Measurements from ENCODE around the gene VAV2.

The VAV2 gene

DNA sequence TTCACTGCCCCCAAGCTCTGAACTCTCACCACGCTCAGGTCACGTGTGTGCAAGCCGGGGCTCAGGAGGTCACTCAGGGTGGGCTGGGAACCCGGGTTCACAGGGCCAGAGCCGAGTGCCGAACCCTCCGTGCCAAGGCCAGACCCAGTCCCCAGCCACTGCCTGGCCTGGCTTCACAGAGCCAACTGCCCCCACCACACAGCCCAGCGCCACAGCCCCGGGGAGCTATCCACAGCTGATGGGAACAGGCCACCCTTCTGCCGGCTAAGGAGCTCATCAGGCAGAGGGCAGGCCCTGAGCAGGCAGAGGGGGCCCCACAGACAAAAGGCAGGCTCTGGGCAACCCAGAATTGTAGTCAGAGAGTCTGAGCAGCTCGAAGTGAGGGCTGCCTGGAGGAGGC is 117.0 kb downstream of the VAV2 start:
- DNase-seq (ENCODE audit: low read depth, low spot score), result no peak
- no peak overlapping the region for H3K4me3 ChIP-seq (ENCODE audit: low read length)

DNA sequence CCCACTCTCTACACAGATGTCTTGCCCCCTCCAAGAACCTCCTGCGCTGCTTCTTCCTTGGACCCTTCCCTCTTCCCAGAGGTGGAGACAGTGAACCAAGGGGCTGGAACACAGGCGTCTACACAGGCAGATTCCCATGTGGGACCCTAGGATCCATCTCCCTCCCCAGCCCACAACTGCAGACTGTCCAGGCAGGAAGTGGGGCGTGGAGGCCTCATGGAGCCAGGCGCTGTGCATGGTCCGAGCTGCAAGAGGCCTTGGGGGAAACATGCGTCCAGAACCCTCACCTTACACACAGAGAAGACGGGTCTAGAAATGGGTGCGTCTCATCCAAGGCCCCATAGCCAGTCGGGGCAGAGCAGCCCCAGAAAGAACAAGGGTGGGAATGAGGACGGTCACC is 117.5 kb downstream of the VAV2 start:
- H3K4me3 ChIP-seq (ENCODE audit: low read length), result no peak overlapping the region
- no peak for DNase-seq (ENCODE audit: low read depth, low spot score)

DNA sequence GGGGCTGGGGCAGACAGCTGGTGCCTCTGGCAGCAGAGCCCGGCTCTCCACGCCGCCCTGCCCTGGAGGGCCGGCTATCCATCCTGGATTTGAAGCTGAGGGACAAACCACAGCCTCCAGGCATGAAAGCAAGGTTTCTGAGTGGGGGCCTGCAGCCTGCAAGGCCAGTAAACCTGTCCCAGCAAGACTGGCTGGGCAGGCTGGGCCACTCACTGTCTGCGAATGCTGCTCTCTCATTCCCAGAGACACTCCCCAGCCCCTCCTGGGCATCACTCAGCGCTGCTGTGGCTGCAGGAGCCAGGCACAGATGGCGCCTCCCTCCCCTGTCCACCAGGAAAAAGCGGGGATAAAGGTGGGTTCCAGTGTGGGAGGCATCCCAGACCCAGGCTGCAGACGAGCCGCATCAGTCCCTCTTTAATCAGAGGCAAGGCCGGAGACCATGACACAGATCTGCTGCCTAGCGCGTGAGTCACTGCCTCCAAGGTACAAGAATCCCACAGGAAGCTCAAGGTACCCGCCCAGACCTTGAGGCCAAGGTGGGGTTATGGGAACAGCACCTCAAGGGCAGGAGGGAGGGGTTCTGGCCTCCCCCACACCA is 118.0 kb downstream of the VAV2 start:
- no peak overlapping the region for H3K4me3 ChIP-seq (ENCODE audit: low read length)
- no peak for DNase-seq (ENCODE audit: low read depth, low spot score)

GRCh38 chr9:133873461-133873891 is 118.6 kb downstream of the VAV2 start:
- no peak overlapping the region for H3K4me3 ChIP-seq (ENCODE audit: low read length)
- DNase-seq (ENCODE audit: low read depth, low spot score), result no peak

GRCh38 chr9:133873009-133873408 is 119.1 kb downstream of the VAV2 start:
- H3K4me3 ChIP-seq (ENCODE audit: low read length), result no peak overlapping the region

GRCh38 chr9:133870598-133871595 is 121.2 kb downstream of the VAV2 start:
- no peak overlapping the region for H3K4me3 ChIP-seq (ENCODE audit: low read length)
- DNase-seq (ENCODE audit: low read depth, low spot score), result no peak

More at GRCh38 chr9:133873009-133873408, 119.1 kb downstream of the VAV2 start:
- no peak for DNase-seq (ENCODE audit: low read depth, low spot score)

DNA sequence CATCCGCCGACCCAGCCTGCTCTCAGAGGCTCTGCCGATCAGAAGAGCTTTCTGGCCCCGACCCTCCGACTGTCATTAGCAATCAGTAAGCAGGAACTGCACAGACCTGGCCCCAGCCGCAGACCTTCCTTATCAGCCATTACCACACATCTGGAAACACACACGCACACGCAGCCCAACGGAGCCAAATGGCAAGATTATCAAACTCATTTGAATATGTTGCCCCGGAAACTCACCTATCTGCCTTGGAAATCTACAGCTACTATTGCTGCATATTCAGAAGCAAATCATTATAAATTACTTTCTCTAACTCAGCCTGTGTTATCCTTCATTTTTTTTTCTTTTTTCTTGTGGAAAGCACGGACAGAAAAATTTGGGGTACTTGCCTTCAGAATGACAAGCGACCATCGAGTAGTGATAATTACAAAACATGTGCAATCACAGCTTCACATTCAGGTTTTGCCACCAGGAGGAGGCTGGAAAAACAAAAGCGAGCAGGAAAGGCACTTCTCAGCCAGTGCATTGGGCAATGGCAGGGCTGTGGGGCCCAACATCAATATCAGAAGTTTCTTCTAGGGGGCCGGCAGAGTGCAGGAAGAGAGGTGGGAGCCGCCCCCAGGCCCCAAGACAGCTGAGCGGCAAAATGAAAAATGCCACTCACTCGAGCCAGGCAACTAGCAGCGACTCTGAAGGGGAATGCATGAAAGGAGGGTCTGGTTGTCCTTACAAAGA is 122.3 kb downstream of the VAV2 start:
- peak; percentile 91 for DNase-seq (ENCODE audit: low read depth, low spot score)
- H3K4me3 ChIP-seq (ENCODE audit: low read length), result peak overlapping the region; percentile 20

DNA sequence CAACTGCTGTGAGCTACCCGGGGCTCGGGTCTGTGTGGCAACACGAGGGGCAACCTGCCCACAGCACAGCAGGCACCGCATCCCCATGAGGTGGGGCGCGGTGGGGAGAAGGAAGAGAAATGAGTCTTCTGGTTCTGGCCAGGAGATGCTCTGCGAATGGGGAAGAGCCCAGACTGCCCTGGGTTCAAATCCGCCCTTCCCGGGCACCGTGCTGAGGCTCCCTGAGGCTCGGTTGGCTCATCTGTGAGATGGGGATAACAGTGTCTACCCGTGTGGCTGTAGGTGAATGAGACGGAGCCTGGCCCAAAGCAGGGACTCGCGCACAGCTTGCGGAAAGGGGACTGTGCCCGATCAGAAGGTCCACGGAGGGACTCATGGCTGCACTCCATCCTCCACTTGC is 123.9 kb downstream of the VAV2 start:
- H3K4me3 ChIP-seq (ENCODE audit: low read length), result no peak overlapping the region
- no peak for DNase-seq (ENCODE audit: low read depth, low spot score)

- no peak overlapping the region for H3K4me3 ChIP-seq (ENCODE audit: low read length)
- DNase-seq (ENCODE audit: low read depth, low spot score), result no peak
Observed at GRCh38 chr9:133866946-133867345, 125.2 kb downstream of the VAV2 start.

DNA sequence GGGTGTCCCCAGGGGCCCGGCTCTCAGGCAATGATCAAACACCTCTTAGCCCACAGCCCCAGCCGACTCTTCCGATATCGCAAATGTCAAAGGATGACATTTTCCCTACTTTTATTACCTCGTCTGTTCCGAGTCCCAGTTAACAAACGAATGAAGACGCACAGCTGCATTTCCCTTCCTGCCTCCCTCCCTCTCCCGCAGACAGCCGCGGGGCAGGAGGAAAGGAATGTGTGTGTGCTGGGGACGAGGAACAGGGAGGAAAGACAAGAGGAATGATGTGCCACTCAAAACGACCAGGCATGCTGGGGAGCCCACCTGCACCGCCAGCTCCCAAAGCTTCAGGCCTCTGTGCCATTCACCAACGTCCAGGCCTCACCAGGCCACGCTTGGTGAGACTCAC is 128.1 kb downstream of the VAV2 start:
- no peak for DNase-seq (ENCODE audit: low read depth, low spot score)
- H3K4me3 ChIP-seq (ENCODE audit: low read length), result no peak overlapping the region

DNA sequence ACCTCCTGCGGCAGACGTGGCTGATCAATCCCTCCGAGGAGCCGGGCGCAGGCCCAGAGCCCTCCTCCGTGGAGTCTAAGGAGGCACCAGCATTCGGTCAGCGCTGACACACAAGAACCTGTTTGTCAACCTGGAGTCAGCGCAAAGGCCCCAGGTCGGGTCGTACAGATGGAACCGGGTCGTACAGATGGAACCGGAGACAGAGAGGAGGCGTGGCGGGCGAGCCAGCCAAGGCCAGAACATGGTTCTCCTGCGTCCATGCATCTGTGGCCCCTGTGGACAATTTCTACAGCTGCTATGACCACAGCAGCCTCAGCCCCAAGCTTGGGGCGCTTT is 128.9 kb downstream of the VAV2 start:
- H3K4me3 ChIP-seq (ENCODE audit: low read length), result no peak overlapping the region
- no peak for DNase-seq (ENCODE audit: low read depth, low spot score)

DNA sequence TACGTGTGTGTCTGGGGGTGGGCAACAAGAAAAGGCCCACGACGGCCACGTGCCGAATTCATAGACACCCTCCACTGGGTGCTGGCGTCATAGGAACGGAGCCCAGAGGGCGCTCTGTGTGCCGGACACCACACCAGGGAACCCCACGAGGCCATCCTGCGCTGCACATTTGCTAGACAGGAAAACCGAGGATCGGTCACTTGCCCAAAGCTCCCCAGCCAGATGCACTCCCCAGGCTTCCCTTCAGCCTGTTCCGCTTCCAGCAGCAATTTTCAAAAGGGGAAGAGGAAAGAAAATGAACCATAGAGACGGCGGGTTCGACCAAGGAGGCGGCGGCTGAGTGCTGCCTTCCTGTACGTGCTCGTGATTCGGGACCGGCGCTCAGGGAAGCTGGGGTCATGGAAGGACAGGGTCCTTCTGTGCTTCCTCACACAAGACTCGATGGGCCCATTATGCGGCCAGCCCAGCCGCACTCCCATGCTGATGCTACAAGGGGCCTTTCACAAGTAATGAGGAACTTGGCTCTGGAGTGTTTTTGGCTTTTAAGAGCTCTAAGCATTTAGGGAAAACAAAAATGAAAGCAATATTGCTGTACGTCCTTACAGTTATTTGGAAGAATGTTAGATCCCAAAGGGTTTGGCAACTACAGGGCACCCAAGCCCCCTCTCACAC is 129.4 kb downstream of the VAV2 start:
- no peak for DNase-seq (ENCODE audit: low read depth, low spot score)
- H3K4me3 ChIP-seq (ENCODE audit: low read length), result no peak overlapping the region

DNA sequence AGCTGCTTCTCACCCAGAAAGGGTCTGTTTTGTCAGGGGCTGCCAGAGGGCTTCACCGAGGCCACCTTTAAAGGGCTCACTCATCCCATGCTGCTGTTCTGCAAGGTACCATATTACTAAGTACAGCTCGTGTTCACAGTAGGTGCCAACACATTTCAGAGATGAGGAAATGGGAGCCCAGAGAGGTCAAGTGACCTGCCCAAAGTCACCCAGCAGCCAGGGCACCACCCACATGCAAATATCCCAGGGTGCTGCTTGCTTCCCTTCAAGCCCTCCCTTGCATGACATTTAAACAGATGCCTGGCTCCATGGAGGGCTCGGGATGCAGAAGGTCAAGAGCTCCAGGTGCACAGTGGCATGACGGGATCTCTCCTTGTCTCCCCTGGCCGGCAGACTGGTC is 130.4 kb downstream of the VAV2 start:
- no peak for DNase-seq (ENCODE audit: low read depth, low spot score)
- H3K4me3 ChIP-seq (ENCODE audit: low read length), result peak overlapping the region; percentile 20; the same call in 1 of the 2 replicates

DNA sequence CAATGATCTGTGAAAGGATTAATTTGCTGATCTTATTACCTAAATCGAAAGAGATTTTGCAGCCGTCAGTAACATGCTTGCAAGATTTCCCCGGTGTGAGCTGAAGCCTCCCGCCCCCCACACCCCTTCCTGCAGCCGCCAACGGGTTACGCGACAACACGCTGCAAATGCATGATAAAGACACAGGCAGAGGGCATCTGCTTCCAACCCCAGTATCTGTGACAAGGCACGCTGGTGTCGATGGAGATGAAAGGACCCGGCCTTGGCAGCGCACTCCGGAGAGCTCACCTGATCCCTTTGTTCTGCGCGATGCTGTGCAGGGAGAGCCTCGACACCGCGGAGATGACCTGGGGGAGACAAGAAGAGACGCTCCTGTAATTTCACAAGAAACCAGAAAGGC is 131.0 kb downstream of the VAV2 start:
- peak overlapping the region; percentile 20 for H3K4me3 ChIP-seq (ENCODE audit: low read length)
- DNase-seq (ENCODE audit: low read depth, low spot score), result peak; percentile 86

GRCh38 chr9:133858771-133859170 is 133.4 kb downstream of the VAV2 start:
- H3K4me3 ChIP-seq (ENCODE audit: low read length), result no peak overlapping the region

DNA sequence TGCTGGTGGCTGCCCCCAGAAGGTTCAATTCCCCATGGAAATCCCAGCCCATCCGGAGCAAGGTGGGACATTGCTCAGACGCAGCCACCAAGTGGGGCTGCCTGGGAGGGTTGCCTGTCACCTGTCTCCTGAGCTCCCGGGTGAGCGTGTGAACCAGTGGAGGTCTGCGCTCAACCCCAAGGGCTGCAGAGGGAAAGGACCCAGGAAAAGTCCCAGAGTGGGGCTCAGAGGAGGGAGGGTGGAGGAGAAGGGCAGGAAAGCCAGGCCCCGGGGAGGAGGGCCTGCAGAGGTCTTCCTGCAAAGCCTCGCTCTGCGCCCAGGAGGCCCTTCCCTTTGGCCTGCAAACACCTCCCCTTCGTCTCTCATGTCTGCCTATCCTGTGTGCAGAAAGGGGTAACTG is 134.5 kb downstream of the VAV2 start:
- no peak for DNase-seq (ENCODE audit: low read depth, low spot score)
- no peak overlapping the region for H3K4me3 ChIP-seq (ENCODE audit: low read length)

More at GRCh38 chr9:133858771-133859170, 133.4 kb downstream of the VAV2 start:
- DNase-seq (ENCODE audit: low read depth, low spot score), result no peak

DNA sequence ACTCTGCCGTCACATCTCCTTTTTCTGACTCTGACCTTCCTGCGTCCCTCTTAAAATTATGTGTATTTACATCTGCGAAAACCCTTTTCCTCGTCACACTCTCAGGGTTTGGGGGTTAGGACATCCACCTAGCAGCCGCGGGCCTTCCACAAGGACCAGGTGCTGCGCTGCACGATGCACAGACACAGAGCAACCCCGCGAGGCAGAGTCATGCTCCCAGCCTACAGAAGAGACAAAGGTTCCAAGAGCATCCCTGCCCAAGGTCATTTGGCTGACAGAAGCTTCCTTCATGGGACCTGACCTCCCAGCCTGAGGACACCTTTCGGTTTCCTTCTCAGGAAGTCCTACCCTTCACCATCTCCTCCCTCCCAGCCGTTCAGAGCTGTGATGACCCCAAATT is 135.3 kb downstream of the VAV2 start:
- DNase-seq (ENCODE audit: low read depth, low spot score), result no peak
- H3K4me3 ChIP-seq (ENCODE audit: low read length), result no peak overlapping the region

- no peak for DNase-seq (ENCODE audit: low read depth, low spot score)
- no peak overlapping the region for H3K4me3 ChIP-seq (ENCODE audit: low read length)
Observed at GRCh38 chr9:133855802-133856521, 136.2 kb downstream of the VAV2 start.

DNA sequence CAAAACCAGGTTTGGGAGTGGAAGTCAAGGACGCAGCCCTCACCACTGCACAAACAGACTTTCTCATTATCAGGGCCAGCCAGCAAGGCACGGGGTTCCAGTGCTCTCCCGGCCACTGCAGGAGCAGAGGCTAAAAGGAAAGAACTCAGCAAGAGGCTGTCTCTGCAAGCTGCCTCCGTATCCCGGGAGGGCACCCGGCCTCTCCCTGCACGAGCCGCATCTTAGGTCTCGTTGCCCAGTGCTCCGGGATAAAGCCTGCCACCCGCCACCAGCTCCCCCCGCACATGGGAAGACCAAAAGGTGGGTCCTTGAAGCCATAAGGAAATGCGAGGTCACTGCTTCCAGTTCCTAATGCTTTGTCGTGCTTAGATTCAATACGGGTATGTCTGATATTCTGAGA is 136.8 kb downstream of the VAV2 start:
- DNase-seq (ENCODE audit: low read depth, low spot score), result no peak
- no peak overlapping the region for H3K4me3 ChIP-seq (ENCODE audit: low read length)

Measured in Jurkat, Clone E6-1 (cell line).